Esophagus (tissue), 2 donors: ENCODE results near the gene TMPRSS3. TPM values are rescaled to one million over a fixed set of nuclear protein-coding genes. Genes with fewer than 3 reads are reported as not detected.

Source experiments
- H3K27ac ChIP-seq, 2 donors: one replicate each; pipeline ENCODE4 v1.5.1; 2013; ENCODE audit warnings: low read depth in 2 of 2, mild to moderate bottlenecking in 2 of 2, inconsistent platforms in 1 of 2, low read length in 1 of 2, moderate library complexity in 1 of 2
- H3K27me3 ChIP-seq, 2 donors: one replicate each; pipeline ENCODE4 v1.6.1; 2013; ENCODE audit warnings: low read length in 2 of 2, control low read depth in 1 of 2, mild to moderate bottlenecking in 1 of 2; ENCODE audit not compliant: insufficient read depth in 2 of 2, control insufficient read depth in 1 of 2
- H3K36me3 ChIP-seq, 2 donors: one replicate each; pipeline ENCODE4 v1.6.1; 2013; ENCODE audit warnings: low read length in 1 of 2; ENCODE audit not compliant: control insufficient read depth in 2 of 2, insufficient read depth in 2 of 2
- H3K4me1 ChIP-seq, 2 donors: one replicate each; pipeline ENCODE4 v1.6.1; 2013; ENCODE audit warnings: low read length in 1 of 2; ENCODE audit not compliant: control insufficient read depth in 2 of 2, insufficient read depth in 2 of 2
- H3K4me3 ChIP-seq, 2 donors: one replicate each; pipeline ENCODE4 v1.5.1; 2013; ENCODE audit warnings: low read length in 2 of 2, mild to moderate bottlenecking in 2 of 2, low read depth in 1 of 2, moderate library complexity in 1 of 2
- H3K9me3 ChIP-seq, 2 donors: one replicate each; pipeline ENCODE4 v1.6.1; 2013; ENCODE audit warnings: mild to moderate bottlenecking in 2 of 2, low read depth in 1 of 2, low read length in 1 of 2, moderate library complexity in 1 of 2; ENCODE audit not compliant: control insufficient read depth in 2 of 2, insufficient read depth in 1 of 2
- WGBS, 2 donors: extraction: QIAGEN DNeasy Blood & Tissue Kit; methylation state at CpG; one replicate each; pipeline ENCODE4 v1.1.7; 2013; 5-methylcytosine and 5-hydroxymethylcytosine counted together
- polyA plus RNA-seq, 2 donors: library from polyadenylated mRNA; stranded (reverse); fragments of 200-250 nt; gene quantifications; one replicate each; pipeline ENCODE4 v1.2.3, GENCODE V29; 2013
- donor health status: healthy with polysubstance abuse.
- donor health status: Bipolar disorder and iron deficiency.

Gene TMPRSS3
- polyA plus RNA-seq, 2 donors, result 0.06 to 0.08 TPM

- no peaks in the 10 kb centered on the region for H3K4me1 ChIP-seq
- WGBS, 2 donors, result 80 to 82% methylated on average over 4 of the region's 4 CpGs
- H3K9me3 ChIP-seq, result no peaks in the 10 kb centered on the region
- H3K36me3 ChIP-seq, result no peaks in the 10 kb centered on the region
- no peaks in the 10 kb centered on the region for H3K27me3 ChIP-seq
- H3K4me3 ChIP-seq, result no peak overlapping the region
- H3K27ac ChIP-seq, result no peak overlapping the region
Measured at GRCh38 chr21:42344631-42345030, 51.2 kb downstream of the TMPRSS3 start.

- Histone ChIP-seq H3K27me3 (no peaks in the 10 kb centered on the region), H3K36me3 (no peaks in the 10 kb centered on the region), H3K9me3 (no peaks in the 10 kb centered on the region), H3K4me3 (no peak overlapping the region), H3K27ac (no peak overlapping the region), H3K4me1 (no peaks in the 10 kb centered on the region)
- 83 to 90% methylated on average over 11 of the region's 11 CpGs for WGBS, 2 donors
Measured at GRCh38 chr21:42343963-42344510, 51.8 kb downstream of the TMPRSS3 start.

GRCh38 chr21:42343556-42343955, 52.3 kb downstream of the TMPRSS3 start:
- H3K27ac ChIP-seq, result no peak overlapping the region
- no peak overlapping the region for H3K4me3 ChIP-seq
- peaks cover under 1 to 2% of the 10 kb centered on the region in 2 donors for H3K4me1 ChIP-seq
- H3K36me3 ChIP-seq, result no peaks in the 10 kb centered on the region
- H3K27me3 ChIP-seq, result no peaks in the 10 kb centered on the region
- no peaks in the 10 kb centered on the region for H3K9me3 ChIP-seq
- WGBS, 2 donors, result 90 to 93% methylated on average over 6 of the region's 6 CpGs

- Histone ChIP-seq H3K4me3 (no peak overlapping the region), H3K27me3 (no peaks in the 10 kb centered on the region), H3K36me3 (no peaks in the 10 kb centered on the region), H3K4me1 (peaks cover 5 to 6% of the 10 kb centered on the region in 2 donors), H3K27ac (no peak overlapping the region), H3K9me3 (no peaks in the 10 kb centered on the region)
- WGBS, 2 donors, result 78 to 83% methylated on average over 10 of the region's 10 CpGs
Measured at GRCh38 chr21:42343101-42343500, 52.8 kb downstream of the TMPRSS3 start.

- no peaks in the 10 kb centered on the region for H3K36me3 ChIP-seq
- H3K9me3 ChIP-seq, result no peaks in the 10 kb centered on the region
- H3K4me3 ChIP-seq, result no peak overlapping the region
- WGBS, 2 donors, result 92 to 93% methylated on average over 15 of the region's 15 CpGs
- H3K27ac ChIP-seq, result no peak overlapping the region
- peaks cover 6 to 8% of the 10 kb centered on the region in 2 donors for H3K4me1 ChIP-seq
- H3K27me3 ChIP-seq, result no peaks in the 10 kb centered on the region
Measured at GRCh38 chr21:42341776-42342542, 53.9 kb downstream of the TMPRSS3 start.

- H3K4me1 ChIP-seq, result peaks cover 6 to 8% of the 10 kb centered on the region in 2 donors
- no peaks in the 10 kb centered on the region for H3K36me3 ChIP-seq
- no peaks in the 10 kb centered on the region for H3K9me3 ChIP-seq
- H3K27ac ChIP-seq, result no peak overlapping the region
- WGBS, 2 donors, result 60 to 69% methylated on average over 24 of the region's 24 CpGs
- no peak overlapping the region for H3K4me3 ChIP-seq
- no peaks in the 10 kb centered on the region for H3K27me3 ChIP-seq
Measured at GRCh38 chr21:42340187-42341050, 55.4 kb downstream of the TMPRSS3 start.

- Histone ChIP-seq H3K27ac (no peak overlapping the region), H3K36me3 (no peaks in the 10 kb centered on the region), H3K4me1 (peaks cover 6 to 8% of the 10 kb centered on the region in 2 donors), H3K27me3 (no peaks in the 10 kb centered on the region), H3K9me3 (no peaks in the 10 kb centered on the region), H3K4me3 (no peak overlapping the region)
- 85 to 89% methylated on average over 17 of the region's 17 CpGs for WGBS, 2 donors
Measured at GRCh38 chr21:42338729-42339715, 56.8 kb downstream of the TMPRSS3 start.

- Histone ChIP-seq H3K4me3 (no peak overlapping the region), H3K9me3 (no peaks in the 10 kb centered on the region), H3K4me1 (peaks cover 6 to 8% of the 10 kb centered on the region in 2 donors), H3K36me3 (no peaks in the 10 kb centered on the region), H3K27me3 (no peaks in the 10 kb centered on the region), H3K27ac (peak overlapping the region; percentile 35 to 50)
- WGBS, 2 donors, result 29 to 40% methylated on average over 23 of the region's 23 CpGs
Measured at GRCh38 chr21:42337830-42338728, 57.8 kb downstream of the TMPRSS3 start.
